GM23338 (cell line): ENCODE measurements around the gene TTC38. TPM values are rescaled to one million over a fixed set of nuclear protein-coding genes. Genes with fewer than 3 reads are reported as not detected.

Experiments
- ATAC-seq: fragments of 200-7000 bp; cut with Tn5 transposase; 3 replicates; pipeline ENCODE4 v1.9.1; 2020
- DNase-seq: peaks from one replicate; pipeline ENCODE4 v3.0.0-alpha.2; 2015; ENCODE audit warnings: low spot score
- H2AFZ ChIP-seq: fragments of 200-600 bp; sonication (generic); 2 replicates; pipeline ENCODE4 v1.8.0; 2016; ENCODE audit warnings: antibody characterized with exemption, mild to moderate bottlenecking, moderate library complexity
- H3F3A ChIP-seq: fragments of 200-600 bp; sonication (generic); replicated peaks from 2 replicates; pipeline ENCODE4 v1.8.0; 2017; ENCODE audit warnings: antibody characterized with exemption, mixed run types, low read depth
- H3K27ac ChIP-seq: fragments of 200-600 bp; sonication (generic); 2 replicates; pipeline ENCODE4 v1.6.1; 2016; ENCODE audit warnings: low read depth
- H3K27me3 ChIP-seq: fragments of 200-600 bp; sonication (generic); 2 replicates; pipeline ENCODE4 v1.8.0; 2016; ENCODE audit warnings: mild to moderate bottlenecking, mixed run types, moderate library complexity; ENCODE audit not compliant: insufficient read depth
- H3K36me3 ChIP-seq: fragments of 200-600 bp; sonication (generic); 2 replicates; pipeline ENCODE4 v1.8.0; 2016; ENCODE audit warnings: mild to moderate bottlenecking; ENCODE audit not compliant: insufficient read depth
- H3K4me1 ChIP-seq: fragments of 200-600 bp; sonication (generic); 2 replicates; pipeline ENCODE4 v1.8.0; 2016; ENCODE audit warnings: mild to moderate bottlenecking, moderate library complexity; ENCODE audit not compliant: insufficient read depth
- H3K4me2 ChIP-seq: fragments of 200-600 bp; sonication (generic); 2 replicates; pipeline ENCODE4 v1.7.1; 2017; ENCODE audit warnings: mixed run types
- H3K4me3 ChIP-seq: fragments of 200-600 bp; sonication (generic); 2 replicates; pipeline ENCODE4 v1.6.1; 2016; ENCODE audit warnings: mixed run types
- H3K79me2 ChIP-seq: fragments of 200-600 bp; sonication (generic); replicated peaks from 2 replicates; pipeline ENCODE4 v1.8.0; 2017; ENCODE audit warnings: mild to moderate bottlenecking; ENCODE audit not compliant: insufficient read depth
- H3K9me2 ChIP-seq: fragments of 200-600 bp; sonication (generic); 2 replicates; pipeline ENCODE4 v1.8.0; 2017; ENCODE audit not compliant: insufficient read depth
- H4K20me1 ChIP-seq: fragments of 200-600 bp; sonication (generic); replicated peaks from 2 replicates; pipeline ENCODE4 v1.8.0; 2017; ENCODE audit warnings: mild to moderate bottlenecking; ENCODE audit not compliant: insufficient read depth
- H3K27ac Mint-ChIP-seq: 2 replicates; pipeline ENCODE4 v1.8.0; 2020; ENCODE audit warnings: inconsistent platforms, mild to moderate bottlenecking, moderate library complexity, mixed read lengths
- H3K27me3 Mint-ChIP-seq: 3 replicates; pipeline ENCODE4 v1.8.0; 2022; ENCODE audit warnings: low read depth, mild to moderate bottlenecking, moderate library complexity, mixed read lengths, inconsistent platforms; ENCODE audit not compliant: insufficient read depth, poor library complexity
- H3K36me3 Mint-ChIP-seq: 3 replicates; pipeline ENCODE4 v1.8.0; 2021; ENCODE audit warnings: low read depth, mild to moderate bottlenecking, inconsistent platforms, moderate library complexity, mixed read lengths
- H3K4me1 Mint-ChIP-seq: 3 replicates; pipeline ENCODE4 v1.8.0; 2020; ENCODE audit warnings: mild to moderate bottlenecking, inconsistent platforms, mixed read lengths
- H3K4me3 Mint-ChIP-seq: 3 replicates; pipeline ENCODE4 v1.8.0; 2021; ENCODE audit warnings: moderate library complexity, mild to moderate bottlenecking, inconsistent platforms, mixed read lengths
- H3K9me3 Mint-ChIP-seq: 3 replicates; pipeline ENCODE4 v1.8.0; 2020; ENCODE audit warnings: moderate library complexity, mild to moderate bottlenecking, inconsistent platforms, mixed read lengths
- JUNB ChIP-seq: IDR thresholded peaks from one replicate; pipeline ENCODE4 v1.6.1; 2016; ENCODE audit warnings: antibody characterized with exemption; ENCODE audit not compliant: unreplicated experiment
- POLR2AphosphoS5 ChIP-seq: IDR thresholded peaks from 2 replicates; pipeline ENCODE4 v1.6.1; 2016; ENCODE audit warnings: antibody characterized with exemption, low read depth
- REST ChIP-seq: IDR thresholded peaks from one replicate; pipeline ENCODE4 v1.6.1; 2018; ENCODE audit warnings: antibody characterized with exemption; ENCODE audit not compliant: unreplicated experiment
- STAT1 ChIP-seq: IDR thresholded peaks from one replicate; pipeline ENCODE4 v1.6.1; 2016; ENCODE audit warnings: antibody characterized with exemption; ENCODE audit not compliant: unreplicated experiment
- ZNF462 ChIP-seq: fragments of 250-450 bp; sonication (Bioruptor Pico); IDR thresholded peaks from 2 replicates; pipeline ENCODE4 v1.5.0; 2020; ENCODE audit warnings: mild to moderate bottlenecking, moderate library complexity
- polyA plus RNA-seq: library from polyadenylated mRNA; unstranded; fragments of >200 nt; fragmentation: Nextera tagmentation; extraction: Ambion mirVana; gene quantifications from 2 replicates; pipeline ENCODE4 v1.2.1, GENCODE V29; 2016
- total RNA-seq: library from RNA; depleted of rRNA; stranded (reverse); fragments of >200 nt; shearing (Covaris generic); gene quantifications from 2 replicates; pipeline ENCODE4 v1.2.3, GENCODE V29; 2014

TTC38 gene
- total and polyA plus RNA-seq, 2 experiments from 2014 or later = 11.8 to 46.6 TPM

GRCh38 chr22:46293577-46294260 lies 25.9 kb downstream of the TTC38 start (continued):
- no peak for TF ChIP-seq ZNF462 (CRISPR knock-in tag)

- no peak overlapping the region for H2AFZ ChIP-seq
- H3K4me1 ChIP-seq = peaks cover 10% of the 10 kb centered on the region
- no peaks in the 10 kb centered on the region for H3K9me2 ChIP-seq
- Mint-ChIP-seq H3K9me3 (peaks cover 2% of the 10 kb centered on the region; the same call in 1 of the 3 replicates), H3K27ac (no peak overlapping the region), H3K4me1 (peaks cover 19% of the 10 kb centered on the region), H3K27me3 (peaks cover 20% of the 10 kb centered on the region), H3K4me3 (peak overlapping the region; percentile 90), H3K36me3 (peaks cover 22% of the 10 kb centered on the region)
- H3K79me2 ChIP-seq = peaks cover 19% of the 10 kb centered on the region
- ATAC-seq (no peak), DNase-seq (no peak)
- H3K4me2 ChIP-seq = no peak overlapping the region
- no peaks in the 10 kb centered on the region; the same call in 1 of the 2 replicates for H3F3A ChIP-seq
- peaks cover 4% of the 10 kb centered on the region; the same call in 1 of the 2 replicates for H4K20me1 ChIP-seq
- no peaks in the 10 kb centered on the region for H3K36me3 ChIP-seq
- H3K27ac ChIP-seq = no peak overlapping the region
- no peak overlapping the region for H3K4me3 ChIP-seq
- no peaks in the 10 kb centered on the region for H3K27me3 ChIP-seq
- TF ChIP-seq STAT1 (no peak), POLR2AphosphoS5 (no peak), REST (no peak), JUNB (no peak), ZNF462 (CRISPR knock-in tag) (no peak)
Observed at GRCh38 chr22:46294784-46295183, 27.0 kb downstream of the TTC38 start.
